Activated gamma-delta T cell treated with anti-CD3 and anti-CD28 coated beads, Interleukin-2, amount 50 U/mL, for 16 hours (primary cell): Measurements from ENCODE around the gene FFAR1.

Experiments used
- DNase-seq: peaks from one replicate; pipeline ENCODE4 v3.0.0-alpha.2; 2020; ENCODE audit warnings: low read depth

FFAR1 gene

DNA sequence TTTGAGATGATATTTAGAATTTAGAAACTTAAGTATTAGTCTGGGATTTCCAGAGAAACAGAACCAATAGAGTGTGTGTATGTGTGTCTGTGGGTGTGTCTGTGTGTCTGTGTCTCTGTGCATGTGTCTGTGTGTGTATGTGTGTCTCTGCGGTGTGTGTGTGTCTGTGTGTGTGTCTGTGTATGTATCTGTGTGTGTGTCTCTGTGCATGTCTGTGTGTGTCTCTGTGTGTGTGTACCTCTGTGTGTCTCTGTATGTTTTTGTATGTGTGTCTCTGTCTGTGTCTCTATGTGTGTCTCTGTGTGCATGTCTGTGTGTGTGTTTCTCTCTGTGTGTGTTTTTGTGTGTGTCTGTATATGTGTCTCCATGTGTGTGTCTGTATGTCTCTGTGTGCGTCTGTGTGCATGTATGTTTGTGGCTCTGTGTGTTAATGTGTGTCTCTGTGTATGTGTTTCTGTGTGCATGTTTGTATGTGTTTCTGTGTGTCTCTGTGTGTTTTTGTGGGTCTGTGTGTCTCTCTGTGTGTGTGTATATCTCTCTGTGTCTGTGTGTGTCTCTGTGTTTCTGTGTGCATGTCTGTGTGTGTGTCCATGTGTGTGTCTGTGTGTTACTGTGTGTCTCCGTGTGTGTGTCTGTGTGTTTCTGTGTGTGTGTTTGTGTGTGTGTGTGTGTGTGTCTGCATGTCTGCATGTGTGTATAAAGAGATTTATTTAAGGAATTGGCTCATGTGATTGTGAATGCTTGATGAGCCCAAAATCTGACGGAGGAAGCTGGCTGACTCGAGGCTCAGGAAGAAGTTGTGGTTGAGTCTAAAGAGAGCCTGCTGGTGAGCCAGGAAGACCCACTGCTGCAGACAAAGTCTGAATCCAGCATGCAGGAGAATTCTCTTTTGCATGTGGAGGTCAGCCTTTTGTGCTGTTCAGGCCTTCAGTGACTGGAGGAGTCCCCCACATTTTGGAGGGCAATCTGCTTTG lies 45.3 kb downstream of the FFAR1 start:
- no peak for DNase-seq

DNA sequence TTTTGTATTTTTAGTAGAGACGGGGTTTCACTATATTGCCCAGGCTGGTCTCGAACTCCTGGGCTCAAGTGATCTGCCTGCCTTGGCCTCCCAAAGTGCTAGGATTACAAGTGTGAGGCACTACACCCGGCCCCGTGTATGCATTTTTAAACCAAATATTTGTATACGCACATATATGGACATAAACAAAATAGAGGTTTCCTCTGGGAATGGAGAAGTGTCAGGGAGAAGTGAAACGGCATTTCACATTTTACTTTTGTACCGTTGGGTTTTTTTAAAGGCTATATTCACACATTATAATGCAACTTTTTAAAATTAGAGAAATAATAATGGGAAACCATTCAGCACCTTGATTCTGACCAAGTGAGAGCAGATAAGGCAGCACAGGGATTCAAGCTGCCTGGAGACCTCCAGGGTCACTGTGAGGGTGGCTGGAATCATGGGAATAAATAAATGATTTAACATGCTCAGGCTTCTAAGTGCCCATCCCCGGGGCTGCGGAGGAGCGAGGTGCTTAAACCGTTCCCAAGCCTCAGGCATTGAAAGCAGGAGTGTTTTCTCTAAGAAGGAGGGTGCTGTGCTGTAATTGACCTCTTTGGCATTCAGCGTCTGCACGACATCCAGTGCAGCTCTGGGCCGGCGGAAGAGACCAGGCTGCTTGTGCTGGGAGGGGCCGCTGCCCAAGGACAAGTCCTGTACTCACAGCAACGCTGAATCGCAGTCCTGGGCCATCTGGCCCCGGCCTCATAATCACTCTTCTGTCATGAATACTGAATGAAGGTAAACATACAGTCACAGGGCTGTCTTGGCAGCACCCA lies 47.9 kb downstream of the FFAR1 start:
- DNase-seq: no peak

DNA sequence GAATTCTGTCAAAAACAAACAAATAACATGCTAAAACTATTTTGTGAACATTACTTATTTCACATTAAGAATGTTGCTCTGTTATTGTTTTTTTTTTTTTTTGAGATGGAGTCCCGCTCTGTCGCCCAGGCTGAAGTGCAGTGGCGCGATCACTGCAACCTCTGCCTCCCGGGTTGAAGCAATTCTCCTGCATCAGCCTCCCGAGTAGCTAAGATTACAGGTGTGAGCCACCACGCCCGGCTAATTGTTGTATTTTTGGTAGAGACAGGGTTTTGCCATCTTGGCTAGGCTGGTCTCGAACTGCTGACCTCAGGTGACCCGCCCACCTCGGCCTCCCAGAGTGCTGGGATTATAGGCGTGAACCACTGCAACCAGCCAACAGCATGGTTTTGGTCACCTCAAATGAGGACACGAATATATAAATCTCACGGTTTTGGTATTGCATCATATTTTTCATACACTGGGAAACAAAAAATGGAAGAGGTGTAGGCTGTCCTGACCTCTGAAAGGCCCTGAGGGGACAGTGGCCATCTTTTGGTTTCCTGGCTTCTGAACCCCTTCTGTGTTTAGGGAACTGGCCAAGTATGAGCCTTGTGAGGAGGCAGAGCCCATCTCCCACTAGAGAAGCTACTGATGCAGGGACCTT lies 48.7 kb downstream of the FFAR1 start:
- no peak for DNase-seq

DNA sequence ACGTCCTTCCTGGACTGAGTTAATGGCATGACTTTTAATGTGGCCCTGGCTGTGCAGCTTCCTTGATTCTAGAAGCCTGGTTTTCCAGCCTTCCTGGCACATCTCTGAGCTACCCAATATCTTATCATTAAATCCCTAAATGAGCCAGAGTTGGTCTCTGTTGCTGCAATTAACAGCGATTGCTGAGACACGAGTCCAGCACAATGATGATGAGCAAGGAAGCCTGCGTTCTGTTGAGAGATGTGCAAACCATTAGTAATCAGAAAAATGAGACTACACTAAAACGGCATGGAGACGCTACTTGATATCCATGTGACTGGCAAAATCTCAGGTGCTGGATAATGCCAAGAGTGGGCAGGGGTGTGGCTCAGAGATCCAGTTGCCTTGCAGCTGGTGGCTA lies 49.4 kb downstream of the FFAR1 start:
- DNase-seq: no peak
